Measurements from ENCODE around the gene SPTB. TPM values are rescaled to one million over a fixed set of nuclear protein-coding genes. Genes with fewer than 3 reads are reported as not detected.

The SPTB gene
- total RNA-seq, 1 experiment from 2014 or later = 2.2 TPM

DNA sequence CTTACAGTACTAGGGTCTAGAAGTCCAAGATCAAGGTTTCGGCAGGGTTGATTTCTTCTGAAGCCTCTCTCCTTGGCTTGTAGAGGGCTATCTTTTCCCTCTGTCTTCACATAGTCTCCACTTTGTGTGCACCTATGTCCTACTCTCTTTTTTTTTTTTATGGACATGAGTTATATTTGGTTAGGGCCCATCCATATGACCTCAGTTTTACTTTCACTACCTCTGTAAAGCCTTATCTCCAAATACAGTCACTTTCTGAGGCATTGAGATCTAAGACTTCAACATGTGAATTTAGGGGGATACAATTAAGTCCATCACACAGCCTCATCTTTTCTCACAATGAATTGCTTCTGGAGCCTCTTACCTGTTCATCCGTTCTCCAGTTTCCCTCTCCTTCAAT, 5.9 kb upstream of the SPTB start:
- no peak for DNase-seq (ENCODE audit: low read depth)

DNA sequence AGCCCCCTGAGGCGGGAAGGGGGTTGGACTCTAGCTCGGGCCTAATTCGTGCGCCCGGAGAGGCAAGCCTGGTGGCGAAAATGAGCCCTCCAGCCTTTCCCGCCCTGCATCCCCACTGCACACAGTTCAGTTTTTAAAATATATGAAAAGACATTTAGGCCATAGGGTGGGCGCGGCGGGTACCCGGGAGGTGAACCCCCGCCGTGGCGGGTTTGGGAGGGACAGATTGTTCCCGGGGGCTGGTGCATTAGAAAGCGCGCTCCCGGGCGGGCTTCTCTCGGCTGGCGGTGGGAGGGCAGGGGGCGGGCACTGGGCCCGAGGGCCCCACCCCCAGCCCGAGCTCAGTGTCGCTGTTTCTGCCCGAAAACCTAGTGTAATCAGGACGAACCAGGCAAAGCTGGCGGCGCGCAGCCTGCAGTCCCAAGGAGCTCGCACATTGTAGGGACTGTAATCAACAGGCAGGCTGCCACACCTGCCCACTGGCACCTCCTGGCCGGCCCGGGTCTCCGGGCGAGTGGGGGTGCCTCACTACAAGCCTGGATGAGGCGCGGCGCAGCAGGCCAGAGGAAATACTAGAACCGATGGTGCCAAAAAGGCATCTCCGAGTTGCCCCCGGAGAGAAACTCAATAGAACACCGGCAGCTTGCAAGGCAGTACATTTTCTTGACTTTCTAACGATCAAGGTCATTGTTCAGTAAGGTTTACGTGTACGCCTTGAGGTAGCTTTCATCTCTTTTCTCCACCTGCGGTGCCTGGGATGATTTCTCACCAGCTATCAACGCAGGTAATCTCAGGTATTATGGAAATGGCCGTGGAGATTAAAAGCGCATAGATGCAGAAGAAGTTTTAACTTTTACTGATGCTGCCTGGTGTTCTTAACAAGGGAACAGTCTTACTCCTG, 764 bp upstream of the SPTB start:
- peak; percentile 65 for DNase-seq (ENCODE audit: low read depth)

DNA sequence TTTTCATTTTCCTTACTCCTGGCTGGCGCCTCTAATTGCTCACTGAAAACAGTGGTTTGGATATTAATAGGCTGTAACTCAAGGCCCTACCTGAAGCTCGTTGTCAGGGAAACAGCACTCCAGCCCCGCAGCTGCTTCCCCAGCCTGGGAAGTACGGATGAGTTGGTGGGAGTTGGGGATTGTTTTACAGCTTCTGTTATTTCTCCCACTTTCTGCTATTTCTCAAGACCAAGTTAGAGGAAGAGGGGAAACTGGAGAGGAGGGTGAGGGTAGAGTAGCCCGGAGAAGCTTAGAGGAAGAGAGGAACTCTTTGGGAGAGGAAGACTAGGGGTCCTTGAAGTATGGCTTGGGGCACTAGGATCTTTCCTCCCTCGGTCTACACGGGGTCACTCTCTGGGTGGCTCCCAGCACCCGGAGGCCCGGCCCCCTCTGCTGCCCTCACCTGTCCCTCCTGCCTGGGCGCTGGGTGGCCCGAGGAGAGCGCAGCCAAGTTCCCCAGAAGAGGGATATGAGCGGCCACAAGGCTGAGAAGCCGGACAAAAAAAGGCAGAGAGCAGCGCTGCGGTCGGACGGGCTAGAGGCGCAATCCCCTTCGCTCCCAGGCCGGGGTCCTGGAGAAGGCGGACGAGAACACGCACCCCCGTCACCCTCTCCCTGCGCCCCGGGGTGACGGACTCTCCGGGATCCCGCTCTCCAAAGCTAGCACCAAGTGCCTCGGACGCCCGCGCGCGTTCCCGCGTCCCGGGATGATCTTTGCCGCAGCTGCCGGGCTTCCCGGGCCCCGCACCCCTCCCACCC, 671 bp downstream of the SPTB start:
- peak; percentile 15 for DNase-seq (ENCODE audit: low read depth)

GRCh38 chr14:64877846-64878245, 1.9 kb downstream of the SPTB start:
- no peak for DNase-seq (ENCODE audit: low read depth)

DNA sequence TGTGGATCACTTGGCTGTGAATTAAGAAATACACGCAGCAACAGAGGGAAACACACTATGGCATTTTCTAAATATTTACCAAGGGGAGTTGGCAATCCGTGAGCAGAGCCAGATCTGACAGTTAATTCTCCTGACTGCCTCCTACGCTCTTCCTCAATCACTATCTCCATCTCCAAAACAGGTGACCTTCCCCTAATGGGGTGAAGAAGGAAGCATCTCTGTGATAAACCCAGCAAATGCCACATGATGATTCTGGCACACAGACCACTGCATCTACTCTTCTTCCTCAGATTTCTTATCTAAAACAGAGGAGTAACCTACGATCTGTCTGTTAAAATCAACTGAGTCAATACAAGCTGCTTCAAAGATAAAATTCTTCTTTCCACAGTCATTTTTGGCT, 4.4 kb downstream of the SPTB start:
- no peak for DNase-seq (ENCODE audit: low read depth)

GRCh38 chr14:64873506-64874219, 6.0 kb downstream of the SPTB start:
- no peak for DNase-seq (ENCODE audit: low read depth)

- no peak for DNase-seq (ENCODE audit: low read depth)
Measured at GRCh38 chr14:64871344-64871743, 8.4 kb downstream of the SPTB start.

GRCh38 chr14:64870160-64870559, 9.5 kb downstream of the SPTB start:
- no peak for DNase-seq (ENCODE audit: low read depth)

GRCh38 chr14:64868841-64869240, 10.9 kb downstream of the SPTB start:
- no peak for DNase-seq (ENCODE audit: low read depth)

GRCh38 chr14:64868379-64868778, 11.3 kb downstream of the SPTB start:
- DNase-seq (ENCODE audit: low read depth) = no peak

GRCh38 chr14:64867182-64867581, 12.5 kb downstream of the SPTB start:
- DNase-seq (ENCODE audit: low read depth) = no peak

- no peak for DNase-seq (ENCODE audit: low read depth)
Measured at GRCh38 chr14:64865992-64866391, 13.7 kb downstream of the SPTB start.

DNA sequence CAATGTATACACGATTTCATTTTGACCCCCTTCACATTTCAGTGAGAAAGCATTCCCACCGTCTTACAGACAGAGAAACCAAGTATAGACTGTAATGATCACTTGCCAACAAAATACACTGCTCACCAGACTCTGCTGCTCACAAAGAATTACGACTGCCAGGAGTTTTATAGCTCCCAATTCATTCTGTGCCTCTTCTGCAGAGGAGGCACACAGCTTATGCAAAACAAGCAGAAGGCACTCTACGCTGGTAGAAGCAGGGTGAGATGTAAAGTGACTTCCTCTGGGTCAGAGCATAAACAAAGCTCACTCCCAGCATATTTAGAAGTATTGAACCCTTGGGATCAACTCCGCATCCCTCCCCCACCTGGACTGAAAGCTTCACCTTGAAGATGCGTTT, 14.6 kb downstream of the SPTB start:
- no peak for DNase-seq (ENCODE audit: low read depth)

- no peak for DNase-seq (ENCODE audit: low read depth)
Measured at GRCh38 chr14:64864258-64864657, 15.4 kb downstream of the SPTB start.

DNA sequence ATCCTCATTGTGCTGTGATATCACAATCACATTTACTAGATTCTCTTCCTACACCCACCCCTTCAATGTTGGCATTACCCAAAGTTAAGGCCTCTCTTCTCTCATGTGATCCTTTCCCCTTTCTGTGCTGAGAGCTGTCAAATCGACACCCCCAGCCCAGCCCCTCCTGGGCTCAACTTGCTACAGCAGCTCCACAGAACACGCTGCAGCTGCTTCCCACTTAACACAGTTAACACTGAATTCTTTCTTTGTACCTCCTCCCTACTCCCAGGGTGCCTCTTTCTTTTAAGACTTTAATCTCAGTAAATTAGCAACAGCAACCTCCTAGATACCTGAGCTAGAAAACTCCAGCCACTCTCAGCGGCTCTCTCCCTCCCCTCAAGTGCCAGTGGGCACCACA, 17.8 kb downstream of the SPTB start:
- DNase-seq (ENCODE audit: low read depth) = no peak

DNA sequence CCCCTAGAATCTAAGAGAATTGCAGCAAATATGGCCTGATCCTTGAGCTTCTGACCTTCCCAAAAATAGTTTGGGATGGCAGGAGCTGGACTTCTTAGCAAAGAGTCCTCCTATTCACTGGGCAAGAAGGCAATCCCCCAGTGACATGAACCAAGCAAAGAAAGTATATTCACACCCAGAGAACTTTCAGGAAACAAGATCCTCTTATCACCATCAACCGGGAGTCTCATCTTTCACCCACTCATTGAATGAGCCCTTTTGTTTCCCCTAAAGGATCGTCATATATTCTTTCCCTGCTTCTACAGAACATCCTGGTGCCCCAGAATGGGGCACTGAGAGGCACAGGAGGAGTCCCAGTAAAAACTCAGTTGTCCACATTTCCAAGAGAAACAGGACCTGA, 19.7 kb downstream of the SPTB start:
- no peak for DNase-seq (ENCODE audit: low read depth)

- DNase-seq (ENCODE audit: low read depth) = no peak
Measured at GRCh38 chr14:64857979-64858744, 21.5 kb downstream of the SPTB start.

GRCh38 chr14:64856529-64857445, 22.9 kb downstream of the SPTB start:
- no peak for DNase-seq (ENCODE audit: low read depth)

- DNase-seq (ENCODE audit: low read depth) = no peak
Measured at GRCh38 chr14:64855721-64856528, 23.8 kb downstream of the SPTB start.
